ENCODE measurements around the gene CDC42BPB. TPM values are rescaled to one million over a fixed set of nuclear protein-coding genes. Genes with fewer than 3 reads are reported as not detected.

The CDC42BPB gene
- total RNA-seq, 1 experiment from 2014 or later, result 96.9 TPM

GRCh38 chr14:103104654-103105452 is 47.5 kb upstream of the CDC42BPB start (continued):
- peak; percentile 80; the same call in 1 of the 2 replicates for TF ChIP-seq FOXP4 (CRISPR knock-in tag; IDR thresholded peaks at IDR 0.05)
- TF ChIP-seq OVOL2 (CRISPR knock-in tag; IDR thresholded peaks at IDR 0.05; ENCODE audit: borderline replicate concordance), result no peak
- TF ChIP-seq NR1H2 (CRISPR knock-in tag; IDR thresholded peaks at IDR 0.05), result 0 out of 2 replicates have a peak, but pooled peaks have one; percentile 37
- 0 out of 2 replicates have a peak, but pooled peaks have one; percentile 16 for TF ChIP-seq GABPB1 (CRISPR knock-in tag; IDR thresholded peaks at IDR 0.05)
- peak; percentile 44; the same call in 1 of the 2 replicates for TF ChIP-seq HMGXB4 (CRISPR knock-in tag; IDR thresholded peaks at IDR 0.05)
- peak; percentile 55; the same call in 1 of the 2 replicates for TF ChIP-seq ZNF219 (CRISPR knock-in tag; IDR thresholded peaks at IDR 0.05; ENCODE audit: borderline replicate concordance)
- peak; percentile 23; the same call in 1 of the 2 replicates for TF ChIP-seq TCF7 (CRISPR knock-in tag; IDR thresholded peaks at IDR 0.05; ENCODE audit: low read depth)
- TF ChIP-seq NR2C2 (CRISPR knock-in tag; IDR thresholded peaks at IDR 0.05), result 0 out of 2 replicates have a peak, but pooled peaks have one; percentile 42
- TF ChIP-seq TEAD1 (CRISPR knock-in tag; IDR thresholded peaks at IDR 0.05), result peak; percentile 49; the same call in 1 of the 2 replicates
- peak; percentile 91; the same call in 1 of the 2 replicates for TF ChIP-seq ESRRA (CRISPR knock-in tag; IDR thresholded peaks at IDR 0.05; ENCODE audit: borderline replicate concordance)

GRCh38 chr14:103104389-103104653 is 47.0 kb upstream of the CDC42BPB start:
- ATAC-seq (no peak), DNase-seq (ENCODE audit: low spot score) (no peak)
- no peak overlapping the region for H3K4me3 Mint-ChIP-seq
- no peaks in the 10 kb centered on the region for H3K36me3 Mint-ChIP-seq
- peaks cover 54% of the 10 kb centered on the region for H3K27me3 Mint-ChIP-seq (ENCODE audit: low read depth)
- ChIA-PET CTCF (interaction anchor here (0.5 to 6.3 kb wide), 74 partner anchors 9 to 441 kb away, joined by 3 to 199 read pairs (median 5); partner anchors contain the start of genes CDC42BPB, CKB, EIF5 and EXOC3L4), POLR2A (interaction anchor here (1.5 kb wide), 1 partner anchor 82 kb away, joined by 4 read pairs; no protein-coding TSS in a partner anchor)
- no peak overlapping the region for H3K27ac Mint-ChIP-seq
- peaks cover 24% of the 10 kb centered on the region for H3K4me1 Mint-ChIP-seq
- 0 out of 2 replicates have a peak, but pooled peaks have one; percentile 7 for TF ChIP-seq TCF7 (CRISPR knock-in tag; IDR thresholded peaks at IDR 0.05; ENCODE audit: low read depth)
- TF ChIP-seq NFE2L1 (CRISPR knock-in tag; IDR thresholded peaks at IDR 0.05), result no peak
- no peaks in the 10 kb centered on the region for H3K9me3 Mint-ChIP-seq

- Mint-ChIP-seq H3K36me3 (no peaks in the 10 kb centered on the region), H3K4me1 (peaks cover 22% of the 10 kb centered on the region), H3K9me3 (no peaks in the 10 kb centered on the region), H3K4me3 (peak overlapping the region; percentile 56), H3K27ac (no peak overlapping the region), H3K27me3 (ENCODE audit: low read depth) (peaks cover 54% of the 10 kb centered on the region)
- POLR2A ChIA-PET, result no interaction called here
- CTCF ChIA-PET, result interaction anchor here (0.5 to 6.3 kb wide), 27 partner anchors 8 to 419 kb away, joined by 3 to 199 read pairs (median 15); partner anchors contain the start of genes CDC42BPB, CKB, EXOC3L4 and TNFAIP2
- peak; percentile 46 for DNase-seq (ENCODE audit: low spot score)
- 0 out of 2 replicates have a peak, but pooled peaks have one; percentile 4 for ATAC-seq
- TF ChIP-seq ERG (CRISPR knock-in tag; IDR thresholded peaks at IDR 0.05), result no peak
- TF ChIP-seq USF2 (CRISPR knock-in tag; IDR thresholded peaks at IDR 0.05), result no peak
- TF ChIP-seq CDX4 (CRISPR knock-in tag; IDR thresholded peaks at IDR 0.05; ENCODE audit: borderline replicate concordance), result no peak
- TF ChIP-seq GABPB1 (CRISPR knock-in tag; IDR thresholded peaks at IDR 0.05), result peak; percentile 29; the same call in 1 of the 2 replicates
- peak; percentile 75; the same call in 1 of the 2 replicates for TF ChIP-seq ZNF121 (CRISPR knock-in tag; IDR thresholded peaks at IDR 0.05)
- TF ChIP-seq AR (CRISPR knock-in tag; IDR thresholded peaks at IDR 0.05), result no peak
- no peak for TF ChIP-seq ZNF396 (CRISPR knock-in tag; IDR thresholded peaks at IDR 0.05; ENCODE audit: borderline replicate concordance)
Measured at GRCh38 chr14:103103461-103104388, 46.4 kb upstream of the CDC42BPB start.

Data from WTC11 (cell line).